ENCODE results near the gene RSPO3.

The RSPO3 gene

DNA sequence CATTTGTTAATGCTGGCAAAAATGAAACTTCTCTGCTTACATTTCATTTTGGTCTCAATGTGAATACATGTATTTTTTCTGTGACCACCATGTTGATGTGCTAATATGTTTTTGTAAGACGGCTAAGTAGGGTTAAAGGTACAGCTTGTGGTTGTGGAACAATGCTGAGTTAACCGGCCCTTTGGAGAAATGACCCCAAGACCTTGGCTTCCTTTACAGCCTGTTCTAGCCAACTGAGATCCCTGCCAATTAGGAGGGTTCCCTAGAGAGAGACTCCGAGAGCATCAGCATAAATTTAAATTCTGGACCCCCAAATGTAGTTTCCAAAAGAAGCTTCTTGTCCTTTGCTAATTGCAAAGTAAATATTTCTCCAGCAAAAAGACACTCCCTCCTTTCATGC lies 44.4 kb downstream of the RSPO3 start:
- DNase-seq (ENCODE audit: low read depth in 2 of 2): no peak

- no peak for DNase-seq (ENCODE audit: low read depth in 2 of 2)
Measured at GRCh38 chr6:127164036-127164435, 45.6 kb downstream of the RSPO3 start.

- DNase-seq (ENCODE audit: low read depth in 2 of 2): no peak
Measured at GRCh38 chr6:127164565-127164964, 46.1 kb downstream of the RSPO3 start.

DNA sequence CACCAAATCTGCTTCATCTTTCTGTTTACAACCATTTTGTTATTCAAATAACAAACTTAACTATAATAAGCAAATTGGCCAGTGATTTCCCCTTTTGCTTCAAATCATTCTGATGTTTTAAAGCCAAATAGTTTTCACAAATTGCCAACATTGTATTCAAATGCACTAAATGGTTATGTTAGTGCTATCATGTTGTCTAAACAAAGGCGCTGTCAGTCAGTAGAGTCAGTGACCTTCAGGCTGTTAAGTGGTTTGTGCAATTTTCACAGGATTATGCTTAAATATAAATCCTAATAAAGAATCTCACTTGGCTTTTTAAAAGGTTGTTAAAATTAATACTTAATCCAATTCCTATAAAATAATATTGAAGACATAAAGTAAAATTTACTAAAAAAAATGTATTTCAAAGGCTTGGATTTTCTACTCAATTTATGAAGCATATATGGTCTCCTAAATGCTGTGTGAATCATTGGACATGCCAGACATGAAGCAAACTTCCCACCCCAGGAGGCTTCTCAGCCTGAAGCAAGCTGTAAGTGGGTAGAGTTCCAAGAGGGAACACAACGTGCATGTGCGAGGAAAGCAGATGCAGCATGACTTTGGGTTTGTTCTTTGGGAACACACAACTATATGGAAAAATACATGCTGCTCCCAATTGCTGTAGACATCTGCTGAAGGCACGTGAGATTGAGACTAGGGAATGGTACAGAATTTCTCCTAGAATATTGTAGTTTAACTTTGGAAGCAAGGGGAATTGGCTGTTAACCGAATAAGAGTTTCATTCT lies 54.9 kb downstream of the RSPO3 start:
- DNase-seq (ENCODE audit: low read depth in 2 of 2): no peak

DNA sequence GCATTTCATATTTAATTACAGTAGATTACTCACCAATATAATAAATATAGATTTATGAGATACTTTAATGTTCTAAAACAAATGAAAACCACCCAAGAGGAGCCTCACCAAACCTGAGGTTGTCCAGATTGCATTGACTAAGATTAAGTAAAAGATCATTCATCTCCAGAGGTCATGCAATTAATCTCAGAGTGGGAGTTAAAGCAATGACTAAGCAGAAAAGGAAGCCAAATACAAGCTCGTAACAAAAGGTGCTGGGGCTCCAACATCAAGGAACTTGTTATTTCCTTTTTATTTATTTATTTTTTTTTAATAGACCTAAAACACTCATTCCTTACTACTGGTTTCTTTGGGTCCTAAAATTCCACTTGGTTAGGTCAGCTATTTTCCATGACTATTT lies 57.7 kb downstream of the RSPO3 start:
- no peak for DNase-seq (ENCODE audit: low read depth in 2 of 2)

DNA sequence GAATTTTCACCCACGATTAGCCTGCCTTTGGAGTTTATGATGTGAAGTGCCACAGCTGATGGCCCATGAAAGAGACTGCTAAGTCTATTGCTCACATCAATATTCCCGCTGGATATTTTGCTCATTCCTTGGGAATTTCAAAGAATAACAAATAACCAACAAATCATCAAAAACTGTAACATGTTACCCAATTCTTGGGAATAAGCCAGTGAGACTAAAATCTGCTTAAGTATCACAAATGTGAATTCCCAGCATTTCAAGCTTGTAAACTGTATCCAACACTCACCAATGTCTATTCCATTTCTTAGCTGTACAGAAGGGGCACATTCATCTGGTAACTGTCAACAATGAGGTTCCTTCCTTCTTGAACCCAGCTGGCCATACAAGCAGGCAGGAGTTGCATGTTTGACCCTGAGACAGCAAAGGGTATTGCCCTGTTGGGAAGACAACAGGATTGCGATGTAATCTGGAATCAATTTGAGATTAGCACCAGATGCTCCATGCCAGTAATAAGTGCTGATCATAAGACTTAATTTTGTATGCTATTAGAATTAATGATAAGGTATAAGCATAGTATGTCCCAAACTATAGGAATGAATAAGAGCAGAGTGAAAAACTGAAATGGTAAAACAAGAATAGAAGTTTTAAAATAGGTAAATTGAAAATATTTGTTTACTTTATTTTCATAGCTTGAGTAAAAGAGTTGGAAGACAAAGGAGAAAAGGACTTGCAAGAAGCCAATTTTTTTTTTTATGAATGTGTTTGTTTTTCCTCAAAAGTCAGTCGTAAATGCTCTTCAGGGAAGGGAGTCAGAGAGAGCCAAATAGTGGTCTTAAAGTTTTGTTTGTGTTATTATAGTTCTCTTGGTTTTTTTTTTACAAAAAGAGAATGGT lies 58.8 kb downstream of the RSPO3 start:
- DNase-seq (ENCODE audit: low read depth in 2 of 2): no peak

- DNase-seq (ENCODE audit: low read depth in 2 of 2): no peak
Measured at GRCh38 chr6:127177923-127178231, 59.4 kb downstream of the RSPO3 start.

- DNase-seq (ENCODE audit: low read depth in 2 of 2): no peak
Measured at GRCh38 chr6:127178746-127179145, 60.3 kb downstream of the RSPO3 start.

GRCh38 chr6:127180426-127180825 lies 62.0 kb downstream of the RSPO3 start:
- no peak for DNase-seq (ENCODE audit: low read depth in 2 of 2)

DNA sequence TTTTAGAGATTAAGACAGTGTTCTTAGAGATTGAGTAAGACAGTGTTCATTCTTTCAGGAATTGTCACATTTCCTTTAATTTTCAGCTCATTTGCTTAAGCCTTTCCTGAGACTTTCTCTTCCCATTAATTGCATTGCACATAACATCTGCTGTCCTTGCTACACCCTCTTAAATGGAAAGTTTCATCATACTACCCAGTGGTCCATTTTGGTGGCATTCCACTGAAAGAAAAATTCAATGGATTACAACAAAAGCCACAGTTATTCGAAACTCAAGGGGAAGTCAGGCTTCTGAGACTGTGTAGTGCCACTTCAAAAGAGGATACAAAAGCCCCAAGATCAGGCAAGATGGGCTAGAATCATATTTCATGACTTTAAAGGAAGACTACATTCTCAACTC lies 64.0 kb downstream of the RSPO3 start:
- DNase-seq (ENCODE audit: low read depth in 2 of 2): no peak

DNA sequence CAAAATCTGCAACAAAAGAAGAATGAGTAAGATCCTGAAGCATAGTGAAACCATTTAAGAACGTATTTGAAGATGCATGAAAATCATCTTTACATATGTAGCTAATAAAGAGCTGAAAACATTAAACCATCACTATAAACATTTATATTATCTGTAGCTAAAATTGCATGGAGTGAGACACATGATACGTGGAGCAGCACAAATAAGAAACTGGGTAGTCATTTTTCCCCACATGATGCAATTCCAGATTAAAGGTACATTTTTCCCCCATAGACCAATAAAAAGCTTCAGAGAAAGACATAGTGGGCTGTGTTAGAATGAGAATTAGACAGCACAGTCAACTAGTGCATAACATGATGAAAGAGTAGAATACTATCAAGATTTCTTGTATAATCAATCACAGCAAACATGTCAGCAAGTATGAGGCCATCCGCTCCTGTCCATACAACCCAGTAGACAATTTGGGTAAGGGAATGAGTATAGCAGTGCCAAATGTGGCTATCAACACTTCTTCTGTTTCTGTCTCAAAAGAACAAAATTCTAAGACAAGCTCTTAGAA lies 67.0 kb downstream of the RSPO3 start:
- no peak for DNase-seq (ENCODE audit: low read depth in 2 of 2)

- DNase-seq (ENCODE audit: low read depth in 2 of 2): peak; percentile 41 to 59
Measured at GRCh38 chr6:127186889-127187288, 68.4 kb downstream of the RSPO3 start.

GRCh38 chr6:127188744-127189143 lies 70.3 kb downstream of the RSPO3 start:
- no peak for DNase-seq (ENCODE audit: low read depth in 2 of 2)

DNA sequence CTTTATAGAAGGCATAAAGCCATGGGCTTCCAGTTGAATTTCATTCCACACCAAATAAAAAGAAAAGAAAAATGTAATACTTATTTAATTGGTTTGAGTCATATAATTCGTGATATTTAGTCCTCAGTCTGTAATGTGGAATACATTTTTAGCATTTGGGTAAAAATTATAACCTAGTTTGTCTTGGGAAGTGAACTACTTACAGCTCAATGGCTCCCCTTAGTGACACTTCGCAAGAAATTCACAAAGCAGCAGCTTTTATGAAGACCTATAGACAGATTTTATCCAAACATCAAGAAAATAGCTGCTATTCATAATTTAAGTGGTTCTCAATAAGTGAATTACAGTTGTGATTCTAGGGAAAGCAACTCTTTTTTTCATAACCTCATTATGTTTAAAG lies 72.1 kb downstream of the RSPO3 start:
- no peak for DNase-seq (ENCODE audit: low read depth in 2 of 2)

DNA sequence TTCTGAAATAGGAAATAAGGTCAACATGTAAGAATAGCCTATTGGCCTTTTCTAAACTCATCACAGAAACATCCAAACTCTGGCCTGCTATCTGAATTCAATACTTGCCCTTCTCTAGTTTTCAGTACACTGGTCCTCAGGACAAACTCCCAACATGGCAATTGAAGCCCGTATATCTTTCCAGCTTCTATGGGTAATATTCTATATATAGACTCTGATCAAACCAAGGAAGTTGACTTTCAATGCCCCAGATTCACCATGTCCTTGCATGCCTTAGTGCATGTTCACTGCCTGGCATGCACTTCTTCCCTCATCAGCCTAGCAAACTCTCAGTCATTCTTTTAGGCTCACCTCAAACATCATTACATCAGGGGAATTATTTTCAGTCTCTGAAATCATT lies 73.2 kb downstream of the RSPO3 start:
- no peak for DNase-seq (ENCODE audit: low read depth in 2 of 2)

- no peak for DNase-seq (ENCODE audit: low read depth in 2 of 2)
Measured at GRCh38 chr6:127192911-127193541, 74.6 kb downstream of the RSPO3 start.

GRCh38 chr6:127195833-127196232 lies 77.4 kb downstream of the RSPO3 start:
- no peak for DNase-seq (ENCODE audit: low read depth in 2 of 2)

- no peak for DNase-seq (ENCODE audit: low read depth in 2 of 2)
Measured at GRCh38 chr6:127198549-127198948, 80.1 kb downstream of the RSPO3 start.

GRCh38 chr6:127199470-127199869 lies 81.0 kb downstream of the RSPO3 start:
- no peak for DNase-seq (ENCODE audit: low read depth in 2 of 2)

DNA sequence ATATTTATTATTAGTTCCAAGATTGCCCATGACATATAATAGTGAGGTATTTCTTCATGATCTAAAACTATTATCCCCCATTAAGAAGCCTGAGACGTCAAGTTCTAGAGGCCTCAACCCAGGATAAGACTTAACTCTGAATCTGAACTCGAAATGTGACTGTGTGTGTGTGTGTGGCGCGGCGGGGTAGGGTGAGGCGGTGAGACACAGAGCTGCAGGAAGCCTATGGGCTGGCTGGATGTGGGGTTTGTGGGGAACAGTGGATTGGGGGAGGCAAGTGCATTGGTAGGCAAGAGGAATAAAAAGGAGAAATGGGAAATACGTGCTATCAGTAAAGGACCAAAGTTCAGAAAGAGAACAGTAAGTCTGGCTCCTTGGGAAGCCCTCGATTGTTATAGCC lies 81.6 kb downstream of the RSPO3 start:
- no peak for DNase-seq (ENCODE audit: low read depth in 2 of 2)

- no peak for DNase-seq (ENCODE audit: low read depth in 2 of 2)
Measured at GRCh38 chr6:127201321-127201720, 82.8 kb downstream of the RSPO3 start.

- DNase-seq (ENCODE audit: low read depth in 2 of 2): no peak
Measured at GRCh38 chr6:127202676-127203075, 84.2 kb downstream of the RSPO3 start.
